GM15510 (cell line): ENCODE data around the gene SLAMF7.

Source experiments
- POLR2A ChIP-seq: IDR thresholded peaks from 3 replicates; pipeline ENCODE4 v1.6.1; 2011; ENCODE audit warnings: borderline replicate concordance; ENCODE audit not compliant: insufficient read length; ENCODE audit errors: extremely low read depth

The SLAMF7 gene

GRCh38 chr1:160741612-160742348, 2.7 kb downstream of the SLAMF7 start:
- no peak for TF ChIP-seq POLR2A

DNA sequence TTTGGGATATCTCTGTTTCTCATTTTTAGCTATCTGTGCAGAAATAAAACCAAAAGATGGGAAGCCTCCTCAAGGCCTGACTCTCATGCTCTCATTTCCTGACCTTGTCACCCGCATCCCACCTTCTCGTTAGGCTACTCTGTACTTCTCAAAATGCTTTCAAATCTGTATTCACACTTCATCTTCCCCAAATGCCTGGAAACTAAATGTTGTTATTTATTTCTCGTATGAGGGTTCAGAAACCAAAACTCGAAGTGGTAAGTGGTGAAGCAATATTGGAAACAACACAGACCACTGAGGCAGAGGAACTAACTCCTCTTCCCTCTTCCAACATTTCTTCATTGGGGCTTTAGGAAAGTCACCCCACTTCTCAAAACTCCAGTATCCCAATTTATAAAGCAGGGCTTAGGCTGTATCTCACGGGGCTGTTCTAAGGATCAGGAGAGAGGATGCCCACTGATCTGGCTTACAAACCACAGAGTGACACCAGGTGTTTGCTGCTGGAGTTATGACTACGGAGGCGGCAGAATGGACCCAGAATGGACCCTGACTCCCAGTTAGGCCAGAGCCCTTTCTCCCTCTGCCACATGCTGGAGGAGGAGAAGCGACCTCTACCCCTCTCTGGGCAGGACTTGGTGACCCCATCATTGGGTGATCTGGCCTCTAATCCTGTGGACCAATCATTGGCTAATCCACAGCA, 3.5 kb downstream of the SLAMF7 start:
- no peak for TF ChIP-seq POLR2A

GRCh38 chr1:160743266-160743665, 4.2 kb downstream of the SLAMF7 start:
- TF ChIP-seq POLR2A = no peak

DNA sequence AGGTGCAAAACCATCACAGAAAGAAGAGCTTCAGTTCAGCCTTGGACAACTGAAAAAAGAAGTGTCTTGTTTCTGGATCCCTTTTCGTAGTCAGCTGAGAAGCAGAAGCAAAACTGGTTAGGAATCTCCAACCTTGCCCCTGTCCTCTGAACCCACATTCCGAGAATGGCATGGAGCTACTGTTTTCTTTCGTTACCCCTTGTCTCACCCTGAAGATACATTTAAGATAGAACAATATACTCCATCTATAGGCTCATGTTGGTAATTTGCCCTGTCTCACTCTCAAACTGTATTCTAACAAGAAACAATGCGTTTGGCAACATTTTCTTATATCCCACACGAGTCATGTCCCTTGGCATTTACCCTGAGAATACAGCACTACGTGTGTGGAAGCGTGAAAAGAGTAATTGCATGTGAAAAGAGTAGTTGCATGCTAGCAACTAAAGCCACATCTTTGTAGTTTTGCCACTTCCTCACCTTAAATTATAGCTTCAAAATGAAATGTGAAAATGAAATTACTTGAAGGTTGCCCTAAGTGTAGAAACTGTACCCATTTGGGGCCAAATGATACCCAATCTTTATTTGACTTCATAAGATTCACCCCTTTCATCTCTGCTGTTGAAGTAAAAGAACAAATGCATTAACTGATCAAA, 5.3 kb downstream of the SLAMF7 start:
- no peak for TF ChIP-seq POLR2A

- TF ChIP-seq POLR2A = peak; percentile 28
These were observed 5.9 kb downstream of the SLAMF7 start for GRCh38 chr1:160744852-160745520.

GRCh38 chr1:160745551-160745950, 6.5 kb downstream of the SLAMF7 start:
- TF ChIP-seq POLR2A = peak; percentile 2

- no peak for TF ChIP-seq POLR2A
These were observed 7.9 kb downstream of the SLAMF7 start for GRCh38 chr1:160746836-160747500.

DNA sequence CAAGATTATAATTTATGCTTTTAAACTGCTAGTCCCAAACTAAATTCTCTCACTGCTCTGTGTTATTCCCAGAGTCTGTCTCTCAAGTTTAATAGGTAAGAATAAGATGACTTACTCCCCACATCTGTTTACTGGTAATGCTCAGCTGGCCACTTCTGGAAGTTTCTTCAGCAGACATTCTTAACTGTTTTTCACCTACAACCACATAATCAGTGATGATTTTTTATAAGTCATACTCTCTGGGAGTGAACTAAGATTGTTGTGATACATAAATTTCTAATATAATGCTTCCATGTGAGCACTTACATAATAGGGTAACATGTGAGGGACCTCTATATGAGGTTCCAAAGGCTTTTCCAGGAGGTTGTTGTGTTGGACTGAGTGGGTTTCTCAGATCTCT, 8.7 kb downstream of the SLAMF7 start:
- no peak for TF ChIP-seq POLR2A

DNA sequence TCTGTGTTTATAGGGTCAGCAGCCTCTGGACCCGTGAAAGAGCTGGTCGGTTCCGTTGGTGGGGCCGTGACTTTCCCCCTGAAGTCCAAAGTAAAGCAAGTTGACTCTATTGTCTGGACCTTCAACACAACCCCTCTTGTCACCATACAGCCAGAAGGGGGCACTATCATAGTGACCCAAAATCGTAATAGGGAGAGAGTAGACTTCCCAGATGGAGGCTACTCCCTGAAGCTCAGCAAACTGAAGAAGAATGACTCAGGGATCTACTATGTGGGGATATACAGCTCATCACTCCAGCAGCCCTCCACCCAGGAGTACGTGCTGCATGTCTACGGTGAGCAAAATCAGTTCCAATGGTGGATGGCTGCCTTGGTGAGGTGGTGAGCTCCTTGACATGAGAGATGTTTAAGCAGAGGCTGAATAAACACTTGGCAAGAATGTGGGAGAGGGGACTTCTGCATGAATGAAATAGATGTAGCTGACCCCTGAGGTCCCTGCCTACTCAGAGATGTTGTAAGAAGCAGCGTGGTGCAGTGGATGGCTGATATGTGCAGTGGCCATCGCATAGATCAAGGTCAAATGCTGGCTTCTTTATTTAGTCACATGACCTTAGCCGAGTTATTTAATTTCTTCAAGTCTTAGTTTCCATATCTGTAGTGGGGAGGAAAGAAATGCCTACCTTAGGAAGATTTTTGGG, 9.3 kb downstream of the SLAMF7 start:
- no peak for TF ChIP-seq POLR2A

GRCh38 chr1:160748878-160749269, 9.8 kb downstream of the SLAMF7 start:
- TF ChIP-seq POLR2A = no peak

DNA sequence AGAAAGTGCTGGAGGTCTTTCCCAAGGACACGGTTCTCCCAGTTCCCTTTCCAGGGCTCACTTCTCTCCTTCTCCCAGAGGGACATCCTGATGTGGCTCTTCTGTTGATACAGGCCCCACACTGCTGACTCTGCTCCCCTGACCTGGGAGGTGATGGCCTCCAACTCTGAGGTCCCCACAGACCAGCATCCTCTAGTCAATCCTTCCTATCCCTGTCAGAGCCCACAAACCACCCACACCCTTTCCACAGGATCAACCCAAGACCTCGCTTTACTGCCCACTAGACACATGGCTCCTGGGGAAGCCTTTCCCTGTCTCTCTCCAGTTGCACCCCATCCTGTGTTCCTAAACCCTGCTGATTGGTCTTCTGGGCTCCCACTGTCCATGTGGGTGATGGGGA, 11.6 kb downstream of the SLAMF7 start:
- no peak for TF ChIP-seq POLR2A

- TF ChIP-seq POLR2A = no peak
These were observed 13.4 kb downstream of the SLAMF7 start for GRCh38 chr1:160752406-160752805.

- no peak for TF ChIP-seq POLR2A
These were observed 13.9 kb downstream of the SLAMF7 start for GRCh38 chr1:160752924-160753323.

DNA sequence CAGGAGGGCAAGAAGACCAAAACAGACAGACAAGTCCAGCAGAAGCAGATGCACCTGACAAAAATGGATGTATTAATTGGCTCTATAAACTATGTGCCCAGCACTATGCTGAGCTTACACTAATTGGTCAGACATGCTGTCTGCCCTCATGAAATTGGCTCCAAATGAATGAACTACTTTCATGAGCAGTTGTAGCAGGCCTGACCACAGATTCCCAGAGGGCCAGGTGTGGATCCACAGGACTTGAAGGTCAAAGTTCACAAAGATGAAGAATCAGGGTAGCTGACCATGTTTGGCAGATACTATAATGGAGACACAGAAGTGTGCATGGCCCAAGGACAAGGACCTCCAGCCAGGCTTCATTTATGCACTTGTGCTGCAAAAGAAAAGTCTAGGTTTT, 14.5 kb downstream of the SLAMF7 start:
- TF ChIP-seq POLR2A = no peak
